Effector memory CD4-positive, alpha-beta T cell (primary cell): ENCODE results near the gene MAT2A.
"Not testable (repeated sequence)": the region's sequence is repeated elsewhere in the genome, so short reads cannot be mapped to it uniquely, and the experiment has no call there.

ENCODE experiments used
- DNase-seq, 3 donors: peaks; one replicate each; pipeline ENCODE4 v3.0.0-alpha.2; 2020
- H3K27ac ChIP-seq: 2 replicates; pipeline ENCODE4 v1.7.0; 2013; ENCODE audit warnings: mild to moderate bottlenecking, low read length, moderate library complexity; ENCODE audit not compliant: insufficient read depth, poor library complexity, severe bottlenecking
- H3K27me3 ChIP-seq: replicated peaks from 2 replicates; pipeline ENCODE4 v1.7.0; 2013; ENCODE audit warnings: mild to moderate bottlenecking, low read length; ENCODE audit not compliant: insufficient read depth, control insufficient read depth, poor library complexity, severe bottlenecking
- H3K36me3 ChIP-seq: 2 replicates; pipeline ENCODE4 v1.7.0; 2013; ENCODE audit warnings: mild to moderate bottlenecking, low read length, moderate library complexity; ENCODE audit not compliant: control insufficient read depth, insufficient read depth
- H3K4me1 ChIP-seq: 2 replicates; pipeline ENCODE4 v1.7.0; 2013; ENCODE audit warnings: low read length, mild to moderate bottlenecking; ENCODE audit not compliant: control insufficient read depth, insufficient read depth, poor library complexity, severe bottlenecking
- H3K4me3 ChIP-seq: 2 replicates; pipeline ENCODE4 v1.7.0; 2013; ENCODE audit warnings: low read length, low read depth, mild to moderate bottlenecking; ENCODE audit not compliant: insufficient read depth, poor library complexity, severe bottlenecking
- H3K9me3 ChIP-seq: 2 replicates; pipeline ENCODE4 v1.7.0; 2013; ENCODE audit warnings: mild to moderate bottlenecking, low read length, moderate library complexity; ENCODE audit not compliant: control insufficient read depth

The MAT2A gene

GRCh38 chr2:85557130-85557529 is 18.2 kb downstream of the MAT2A start:
- Histone ChIP-seq H3K27me3 (no peaks in the 10 kb centered on the region), H3K36me3 (peaks cover 44% of the 10 kb centered on the region), H3K4me1 (peaks cover 10% of the 10 kb centered on the region), H3K9me3 (no peaks in the 10 kb centered on the region), H3K27ac (no peak overlapping the region), H3K4me3 (no peak overlapping the region)
- no peak for DNase-seq

- DNase-seq = no peak
- Histone ChIP-seq H3K27me3 (no peaks in the 10 kb centered on the region), H3K9me3 (no peaks in the 10 kb centered on the region), H3K27ac (no peak overlapping the region), H3K4me3 (no peak overlapping the region), H3K4me1 (peaks cover 10% of the 10 kb centered on the region), H3K36me3 (peaks cover 38% of the 10 kb centered on the region)
Measured at GRCh38 chr2:85558160-85558559, 19.2 kb downstream of the MAT2A start.

- H3K36me3 ChIP-seq = peaks cover 17% of the 10 kb centered on the region
- not testable (repeated sequence) for DNase-seq, H3K27me3 ChIP-seq, H3K9me3 ChIP-seq, H3K4me1 ChIP-seq
- peak overlapping the region; percentile 79 for H3K27ac ChIP-seq
- peak overlapping the region; percentile 90 for H3K4me3 ChIP-seq
Measured at GRCh38 chr2:85560403-85560726, 21.4 kb downstream of the MAT2A start.

- H3K27ac ChIP-seq = peak overlapping the region; percentile 79
- H3K36me3 ChIP-seq = peaks cover 12% of the 10 kb centered on the region
- no peak for DNase-seq
- peaks cover 10% of the 10 kb centered on the region for H3K4me1 ChIP-seq
- H3K27me3 ChIP-seq = no peaks in the 10 kb centered on the region
- peak overlapping the region; percentile 90 for H3K4me3 ChIP-seq
- no peaks in the 10 kb centered on the region for H3K9me3 ChIP-seq
Measured at GRCh38 chr2:85560812-85561279, 21.9 kb downstream of the MAT2A start.

- H3K27me3 ChIP-seq = no peaks in the 10 kb centered on the region
- DNase-seq = peak; percentile 87 to 92 (median 91)
- no peaks in the 10 kb centered on the region for H3K9me3 ChIP-seq
- peaks cover 10% of the 10 kb centered on the region for H3K4me1 ChIP-seq
- H3K36me3 ChIP-seq = peaks cover 10% of the 10 kb centered on the region
- H3K27ac ChIP-seq = peak within 1 kb of the TSS; percentile 79
- H3K4me3 ChIP-seq = peak within 1 kb of the TSS; percentile 90
Measured at GRCh38 chr2:85561280-85562212, 22.6 kb downstream of the MAT2A start, which contains the start of gene GGCX. Gene GGCX, minus strand, starts transcription at chr2:85561493. Its CDS starts 65 bp downstream, at chr2:85561428.

GRCh38 chr2:85564144-85564563 is 25.2 kb downstream of the MAT2A start:
- H3K36me3 ChIP-seq = no peaks in the 10 kb centered on the region
- H3K9me3 ChIP-seq = no peaks in the 10 kb centered on the region
- DNase-seq = no peak
- no peaks in the 10 kb centered on the region for H3K27me3 ChIP-seq
- no peak overlapping the region for H3K27ac ChIP-seq
- H3K4me3 ChIP-seq = no peak overlapping the region
- peaks cover 10% of the 10 kb centered on the region for H3K4me1 ChIP-seq

- no peak overlapping the region for H3K4me3 ChIP-seq
- DNase-seq = no peak
- no peaks in the 10 kb centered on the region for H3K9me3 ChIP-seq
- H3K27me3 ChIP-seq = no peaks in the 10 kb centered on the region
- no peak overlapping the region for H3K27ac ChIP-seq
- no peaks in the 10 kb centered on the region for H3K36me3 ChIP-seq
- no peaks in the 10 kb centered on the region for H3K4me1 ChIP-seq
Measured at GRCh38 chr2:85566265-85566664, 27.3 kb downstream of the MAT2A start.

GRCh38 chr2:85575739-85576138 is 36.8 kb downstream of the MAT2A start:
- DNase-seq = no peak
- Histone ChIP-seq H3K36me3 (no peaks in the 10 kb centered on the region), H3K4me1 (peaks cover 20% of the 10 kb centered on the region), H3K9me3 (no peaks in the 10 kb centered on the region), H3K27ac (no peak overlapping the region), H3K27me3 (no peaks in the 10 kb centered on the region), H3K4me3 (no peak overlapping the region)

- no peaks in the 10 kb centered on the region for H3K27me3 ChIP-seq
- H3K27ac ChIP-seq = peak overlapping the region; percentile 65
- peaks cover 20% of the 10 kb centered on the region for H3K4me1 ChIP-seq
- no peak for DNase-seq
- peak overlapping the region; percentile 76 for H3K4me3 ChIP-seq
- peaks cover 9% of the 10 kb centered on the region for H3K36me3 ChIP-seq
- no peaks in the 10 kb centered on the region for H3K9me3 ChIP-seq
Measured at GRCh38 chr2:85577063-85577385, 38.1 kb downstream of the MAT2A start.
